Stomach (tissue), 9 donors: ENCODE measurements around the gene FAIM2. TPM values are rescaled to one million over a fixed set of nuclear protein-coding genes. Genes with fewer than 3 reads are reported as not detected.

Source experiments
- DNase-seq, 2 donors: peaks; one replicate each; pipeline versions ENCODE4 v3.0.0 to v3.0.0-alpha.2; 2013 to 2019
- H3K27ac ChIP-seq, 5 donors: fragments of 200-600 bp in 4 of 5; sonication (generic) in 4 of 5; one replicate each; pipeline ENCODE4 v1.5.1; 2013 to 2019; ENCODE audit warnings: mild to moderate bottlenecking in 1 of 5, moderate library complexity in 1 of 5
- H3K27me3 ChIP-seq, 3 donors: fragments of 200-600 bp; sonication (generic); one replicate each; pipeline ENCODE4 v1.5.1; 2017 to 2019; ENCODE audit warnings: mixed run types in 1 of 3
- H3K36me3 ChIP-seq, 4 donors: fragments of 200-600 bp; sonication (generic); 1 replicate in 3 of 4; 2 replicates in 1 of 4; pipeline ENCODE4 v1.5.1; 2016 to 2019
- H3K4me1 ChIP-seq, 4 donors: fragments of 200-600 bp; sonication (generic); one replicate each; pipeline ENCODE4 v1.5.1; 2016 to 2019
- H3K4me3 ChIP-seq, 4 donors: fragments of 200-600 bp; sonication (generic) in 3 of 4; one replicate each; pipeline ENCODE4 v1.5.1; 2016 to 2019; ENCODE audit warnings: mild to moderate bottlenecking in 1 of 4
- H3K9me3 ChIP-seq, 4 donors: fragments of 200-600 bp; sonication (generic); one replicate each; pipeline ENCODE4 v1.5.1; 2016 to 2019
- CTCF ChIP-seq, 7 experiments: fragments of 450-650 bp in 4 of 7; fragments of 200-600 bp in 3 of 7; sonication (generic) in 3 of 7; IDR thresholded peaks; one replicate each; pipeline ENCODE4 v1.5.1; 2016 to 2019; ENCODE audit warnings: antibody characterized with exemption in 7 of 7, control low read depth in 2 of 7, mild to moderate bottlenecking in 1 of 7
- EP300 ChIP-seq: sonication (generic); formaldehyde crosslinking; IDR thresholded peaks from one replicate; pipeline ENCODE4 v1.6.1; 2017; ENCODE audit warnings: antibody characterized with exemption
- POLR2A ChIP-seq, 4 donors: fragments of 450-650 bp; IDR thresholded peaks; one replicate each; pipeline ENCODE4 v1.6.1; 2016; ENCODE audit warnings: antibody characterized with exemption in 4 of 4, control low read depth in 2 of 4, mild to moderate bottlenecking in 1 of 4, moderate library complexity in 1 of 4
- POLR2AphosphoS5 ChIP-seq, 3 donors: sonication (generic); formaldehyde crosslinking; IDR thresholded peaks; one replicate each; pipeline ENCODE4 v1.6.1; 2016; ENCODE audit warnings: antibody characterized with exemption in 3 of 3
- WGBS, 5 donors: extraction: QIAGEN DNeasy Blood & Tissue Kit in 3 of 5; methylation state at CpG; one replicate each; pipeline versions ENCODE4 v1.1.5 to v1.1.7; 2013 to 2018; 5-methylcytosine and 5-hydroxymethylcytosine counted together
- intact Hi-C: fragments of 100-400 bp; cut with DNase I; formaldehyde crosslinking; loops from one replicate; pipeline ENCODE4 v1.15.1; 2023; ENCODE audit warnings: low total_unique reads
- polyA plus RNA-seq, 3 donors: library from polyadenylated mRNA; stranded (reverse); fragments of 200-250 nt; gene quantifications; one replicate each; pipeline ENCODE4 v1.2.3, GENCODE V29; 2013
- total RNA-seq, 5 donors: library from RNA; depleted of rRNA; stranded (reverse); fragments of >200 nt; gene quantifications; one replicate each; pipeline versions ENCODE4 v1.1.0 to v1.2.3, GENCODE V29; 2014 to 2016
- donor health status: healthy with polysubstance abuse.
- donor health status: Bipolar disorder and iron deficiency.
- donor health status: healthy.

FAIM2 gene
- total and polyA plus RNA-seq, 8 donors, result 1.1 to 44.6 (median 2.0) TPM

- H3K4me1 ChIP-seq, result no peaks in the 10 kb centered on the region
- H3K27me3 ChIP-seq, result no peaks in the 10 kb centered on the region
- H3K4me3 ChIP-seq, result no peak overlapping the region
- 91 to 98% (median 96%) methylated on average over 3 of the region's 3 CpGs for WGBS, 5 donors
- H3K27ac ChIP-seq, result no peak overlapping the region
- no peak for DNase-seq
- TF ChIP-seq POLR2AphosphoS5 (IDR thresholded peaks at IDR 0.05) (no peak), EP300 (no peak), CTCF (IDR thresholded peaks at IDR 0.05) (no peak), POLR2A (IDR thresholded peaks at IDR 0.05) (no peak)
- H3K36me3 ChIP-seq, result no peaks in the 10 kb centered on the region
- H3K9me3 ChIP-seq, result no peaks in the 10 kb centered on the region
- intact Hi-C loops, result no loop called here
Observed at GRCh38 chr12:49876070-49876469, 27.6 kb downstream of the FAIM2 start.

DNA sequence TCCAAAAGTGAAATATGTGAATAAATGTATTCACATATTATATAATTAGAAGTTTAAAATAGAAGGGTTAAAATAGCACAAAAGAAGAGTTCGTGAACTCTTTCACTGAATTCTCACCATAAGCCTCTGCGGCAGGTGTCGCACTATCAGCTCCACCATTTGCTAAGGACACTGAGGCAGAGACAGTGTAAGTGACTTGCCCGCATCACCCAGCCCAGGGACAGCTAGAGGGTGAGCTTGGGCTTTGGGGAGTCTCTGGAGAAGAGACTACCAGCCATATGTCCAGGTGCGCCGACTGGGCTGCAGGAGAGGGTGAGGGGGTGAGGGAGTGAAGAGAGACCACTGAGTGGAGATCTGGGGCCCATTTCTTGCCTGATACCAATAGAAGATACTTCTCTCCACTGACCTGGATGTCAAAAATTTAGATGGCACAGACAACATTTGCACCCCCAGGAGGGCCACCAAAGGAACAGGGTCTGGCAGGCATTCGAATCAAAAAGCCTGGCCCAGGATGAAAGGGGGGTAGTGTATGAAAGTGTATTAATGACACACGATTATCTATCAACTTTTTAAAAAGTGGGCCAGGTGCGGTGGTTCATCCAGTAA is 28.5 kb downstream of the FAIM2 start:
- H3K4me1 ChIP-seq, result no peaks in the 10 kb centered on the region
- H3K27me3 ChIP-seq, result no peaks in the 10 kb centered on the region
- WGBS, 5 donors, result 90 to 95% (median 92%) methylated on average over 9 of the region's 9 CpGs
- TF ChIP-seq CTCF (IDR thresholded peaks at IDR 0.05) (no peak), POLR2A (IDR thresholded peaks at IDR 0.05) (no peak), EP300 (no peak), POLR2AphosphoS5 (IDR thresholded peaks at IDR 0.05) (no peak)
- intact Hi-C loops, result no loop called here
- no peak overlapping the region for H3K27ac ChIP-seq
- H3K36me3 ChIP-seq, result no peaks in the 10 kb centered on the region
- no peaks in the 10 kb centered on the region for H3K9me3 ChIP-seq
- H3K4me3 ChIP-seq, result no peak overlapping the region
- no peak for DNase-seq

DNA sequence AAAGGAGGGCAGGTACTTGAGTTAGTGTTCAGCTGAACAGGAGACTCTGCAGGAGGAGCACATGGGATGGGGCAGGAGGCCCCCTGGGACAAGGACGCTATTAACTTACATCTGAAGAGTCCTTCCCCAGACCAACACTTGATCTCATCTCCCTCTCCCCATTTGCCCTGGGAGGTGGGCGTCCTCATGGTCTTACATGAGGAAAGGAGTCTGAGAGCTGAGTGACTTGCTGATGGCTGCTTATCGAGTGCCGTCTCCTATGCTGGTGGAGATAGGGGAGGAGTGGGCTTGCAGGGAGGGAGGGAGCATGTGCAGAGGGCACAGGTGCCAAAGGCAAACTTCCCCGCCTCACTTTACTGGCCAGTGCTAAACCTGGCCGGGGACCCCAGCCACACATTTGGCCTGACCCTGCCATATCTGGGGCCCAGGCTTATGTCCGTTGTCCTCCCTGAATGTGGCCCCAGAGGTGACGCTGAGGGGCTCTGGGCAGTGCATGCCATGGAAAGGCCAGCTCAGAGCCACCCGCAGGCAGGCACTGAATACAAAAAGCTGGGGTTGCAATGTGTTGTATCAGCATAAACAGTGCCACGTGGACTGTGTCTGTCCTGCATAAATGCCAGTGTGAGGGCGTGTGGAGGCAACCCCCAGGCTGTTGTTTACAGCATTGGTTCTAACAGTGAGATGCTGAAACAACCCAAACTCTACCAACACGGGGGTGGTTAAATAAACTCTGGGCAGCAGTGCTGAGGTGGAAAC is 29.4 kb downstream of the FAIM2 start:
- H3K4me1 ChIP-seq, result peaks cover 5 to 9% (median 7%) of the 10 kb centered on the region in 4 donors
- H3K27me3 ChIP-seq, result no peaks in the 10 kb centered on the region
- WGBS, 5 donors, result 50 to 73% (median 59%) methylated on average over 9 to 12 of the region's 12 CpGs
- no peaks in the 10 kb centered on the region for H3K36me3 ChIP-seq
- H3K9me3 ChIP-seq, result no peaks in the 10 kb centered on the region
- no peak overlapping the region for H3K27ac ChIP-seq
- intact Hi-C loops, result no loop called here
- no peak for TF ChIP-seq CTCF (IDR thresholded peaks at IDR 0.05)
- no peak for TF ChIP-seq POLR2AphosphoS5 (IDR thresholded peaks at IDR 0.05)
- TF ChIP-seq POLR2A (IDR thresholded peaks at IDR 0.05), result no peak
- TF ChIP-seq EP300, result no peak
- no peak for DNase-seq
- H3K4me3 ChIP-seq, result no peak overlapping the region

GRCh38 chr12:49873361-49873934 is 30.3 kb downstream of the FAIM2 start:
- Histone ChIP-seq H3K36me3 (no peaks in the 10 kb centered on the region), H3K27me3 (no peaks in the 10 kb centered on the region), H3K4me1 (peaks cover 14 to 18% (median 16%) of the 10 kb centered on the region in 4 donors), H3K27ac (no peak overlapping the region), H3K4me3 (no peak overlapping the region), H3K9me3 (no peaks in the 10 kb centered on the region)
- WGBS, 5 donors, result 50 to 75% (median 63%) methylated on average over 3 of the region's 3 CpGs
- TF ChIP-seq CTCF (IDR thresholded peaks at IDR 0.05), result no peak
- TF ChIP-seq EP300, result no peak
- no peak for TF ChIP-seq POLR2A (IDR thresholded peaks at IDR 0.05)
- peak in 1 of 2 donors; percentile 41 for DNase-seq
- intact Hi-C loops, result no loop called here
